IPS-20b (cell line): ENCODE measurements around the gene RFX3.

ENCODE experiments used
- H3K27ac ChIP-seq: one replicate; pipeline ENCODE4 v1.5.1; 2013; ENCODE audit warnings: low read length
- H3K27me3 ChIP-seq: 2 replicates; pipeline ENCODE4 v1.6.1; 2013; ENCODE audit warnings: mild to moderate bottlenecking, low read length, inconsistent platforms; ENCODE audit not compliant: insufficient read depth
- H3K36me3 ChIP-seq: 2 replicates; pipeline ENCODE4 v1.6.1; 2013; ENCODE audit warnings: low read depth, mild to moderate bottlenecking, inconsistent platforms, low read length, moderate library complexity; ENCODE audit not compliant: insufficient read depth
- H3K4me1 ChIP-seq: 2 replicates; pipeline ENCODE4 v1.6.1; 2013; ENCODE audit warnings: mild to moderate bottlenecking, control low read depth, inconsistent platforms, low read length, moderate library complexity; ENCODE audit not compliant: insufficient read depth
- H3K4me3 ChIP-seq: 2 replicates; pipeline ENCODE4 v1.5.1; 2013; ENCODE audit warnings: mild to moderate bottlenecking, low read length, inconsistent platforms
- H3K9ac ChIP-seq: 2 replicates; pipeline ENCODE4 v1.6.1; 2013; ENCODE audit warnings: low read depth, mild to moderate bottlenecking, inconsistent platforms, low read length, moderate library complexity
- H3K9me3 ChIP-seq: 2 replicates; pipeline ENCODE4 v1.6.1; 2013; ENCODE audit warnings: mild to moderate bottlenecking, low read depth, low read length, inconsistent platforms; ENCODE audit not compliant: insufficient read depth

The RFX3 gene

DNA sequence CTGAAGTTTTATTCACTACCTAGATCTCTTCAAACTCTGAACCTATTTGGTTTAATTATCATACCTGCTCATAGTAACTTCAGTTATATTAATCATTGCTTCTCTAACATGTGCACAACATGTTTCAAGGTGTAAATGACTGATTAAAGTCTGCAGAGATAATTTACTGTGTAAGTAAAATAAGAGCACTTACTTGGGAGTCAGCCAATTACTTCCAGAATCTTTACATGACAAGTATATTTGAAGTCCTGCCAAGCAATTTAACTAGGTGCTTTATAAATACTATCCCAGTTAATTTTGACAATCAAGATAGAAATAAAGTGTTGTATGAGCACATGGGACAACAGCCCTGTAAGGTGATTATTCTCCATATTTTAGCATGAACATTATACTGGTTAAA lies 109.9 kb downstream of the RFX3 start:
- H3K4me3 ChIP-seq, result no peak overlapping the region

DNA sequence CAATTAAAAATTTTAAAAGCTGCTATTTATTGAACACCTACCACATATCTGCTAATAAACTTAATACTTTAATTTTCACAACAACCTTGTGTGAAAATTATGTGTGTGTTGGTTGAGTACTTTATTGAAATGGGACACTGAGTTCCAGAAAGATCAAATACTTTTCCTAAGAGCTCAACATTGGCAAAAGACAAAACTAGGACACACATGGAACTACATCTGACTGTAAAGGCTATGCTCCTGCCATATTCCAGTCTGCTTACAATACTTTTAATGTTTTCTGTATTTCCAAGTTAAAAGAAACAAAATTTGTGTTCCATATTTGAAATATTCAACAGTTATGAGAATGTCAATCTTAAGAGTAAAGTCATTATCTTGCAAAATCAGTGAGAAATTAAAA lies 111.8 kb downstream of the RFX3 start:
- H3K27ac ChIP-seq, result no peak overlapping the region
- no peaks in the 10 kb centered on the region for H3K36me3 ChIP-seq
- H3K4me3 ChIP-seq, result no peak overlapping the region
- H3K4me1 ChIP-seq, result no peaks in the 10 kb centered on the region
- H3K9ac ChIP-seq, result no peak overlapping the region
- H3K27me3 ChIP-seq, result no peaks in the 10 kb centered on the region
- H3K9me3 ChIP-seq, result no peaks in the 10 kb centered on the region

More for the DNA sequence above, 109.9 kb downstream of the RFX3 start:
- no peak overlapping the region for H3K27ac ChIP-seq
- H3K36me3 ChIP-seq, result no peaks in the 10 kb centered on the region
- no peaks in the 10 kb centered on the region for H3K27me3 ChIP-seq
- no peak overlapping the region for H3K9ac ChIP-seq
- H3K9me3 ChIP-seq, result no peaks in the 10 kb centered on the region
- H3K4me1 ChIP-seq, result no peaks in the 10 kb centered on the region

DNA sequence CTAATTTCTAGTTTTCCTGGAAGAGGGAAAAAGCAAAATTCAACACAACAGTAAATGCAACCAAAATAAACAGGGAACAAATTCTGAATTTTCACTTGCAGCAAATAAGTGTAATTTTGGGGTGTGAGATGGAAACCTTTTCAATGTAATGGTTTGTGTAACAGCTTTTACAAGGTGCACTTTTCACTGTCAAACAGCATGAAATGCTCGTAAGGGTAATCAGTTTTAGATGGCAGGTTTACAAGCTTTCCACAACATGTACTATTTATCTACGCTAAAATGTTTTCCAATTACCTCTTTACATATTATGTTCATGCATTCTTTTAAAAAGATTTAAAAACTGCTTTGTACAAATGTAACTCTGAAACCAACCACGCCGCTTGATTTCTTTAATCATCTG lies 115.3 kb downstream of the RFX3 start:
- no peaks in the 10 kb centered on the region for H3K27me3 ChIP-seq
- no peak overlapping the region for H3K9ac ChIP-seq
- H3K4me3 ChIP-seq, result no peak overlapping the region
- H3K9me3 ChIP-seq, result no peaks in the 10 kb centered on the region
- no peak overlapping the region for H3K27ac ChIP-seq
- H3K36me3 ChIP-seq, result no peaks in the 10 kb centered on the region
- H3K4me1 ChIP-seq, result no peaks in the 10 kb centered on the region

DNA sequence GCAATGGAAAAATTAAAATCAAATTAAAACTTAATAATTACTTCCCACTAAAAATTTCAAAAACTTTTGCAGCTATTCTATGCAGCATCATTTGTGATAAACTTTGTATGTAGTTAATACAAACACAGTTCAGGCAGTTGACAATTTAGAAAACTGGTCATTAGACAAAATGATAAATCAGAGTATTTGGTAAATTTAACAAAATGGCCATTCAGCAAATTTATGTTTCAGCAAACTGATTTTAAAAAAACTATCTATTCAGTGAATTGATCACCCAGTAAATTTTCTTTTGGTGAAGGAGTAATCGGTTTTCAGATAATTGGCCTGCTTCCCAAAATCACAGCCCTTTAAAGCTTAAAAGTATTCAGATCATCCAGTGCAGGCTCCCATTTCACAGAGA lies 116.3 kb downstream of the RFX3 start:
- Histone ChIP-seq H3K27ac (no peak overlapping the region), H3K9me3 (no peaks in the 10 kb centered on the region), H3K4me3 (no peak overlapping the region)

DNA sequence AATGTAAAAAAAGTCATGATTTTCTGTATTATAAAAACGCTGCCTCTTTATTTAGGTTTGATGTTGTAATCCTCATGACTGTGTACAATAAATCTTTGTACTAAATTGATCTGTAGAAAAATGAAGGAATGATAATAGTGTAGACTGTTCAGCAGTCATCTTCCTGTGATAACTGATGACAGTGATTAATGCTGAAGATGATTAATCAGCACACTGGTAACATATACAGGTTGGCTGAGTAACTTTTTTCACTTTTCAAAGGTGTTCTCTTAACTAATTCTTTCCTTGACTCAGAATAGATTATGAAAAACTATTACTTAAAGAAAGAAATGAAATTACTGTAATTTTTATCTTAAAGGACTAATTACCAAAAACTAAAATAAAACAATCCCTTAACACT lies 122.5 kb downstream of the RFX3 start:
- Histone ChIP-seq H3K9ac (no peak overlapping the region), H3K9me3 (no peaks in the 10 kb centered on the region), H3K36me3 (no peaks in the 10 kb centered on the region), H3K4me1 (peaks cover 12% of the 10 kb centered on the region; the same call in 1 of the 2 replicates), H3K27me3 (no peaks in the 10 kb centered on the region), H3K27ac (no peak overlapping the region), H3K4me3 (no peak overlapping the region)

More for the DNA sequence above, 116.3 kb downstream of the RFX3 start:
- no peaks in the 10 kb centered on the region for H3K36me3 ChIP-seq
- H3K27me3 ChIP-seq, result no peaks in the 10 kb centered on the region
- H3K4me1 ChIP-seq, result no peaks in the 10 kb centered on the region
- no peak overlapping the region for H3K9ac ChIP-seq

DNA sequence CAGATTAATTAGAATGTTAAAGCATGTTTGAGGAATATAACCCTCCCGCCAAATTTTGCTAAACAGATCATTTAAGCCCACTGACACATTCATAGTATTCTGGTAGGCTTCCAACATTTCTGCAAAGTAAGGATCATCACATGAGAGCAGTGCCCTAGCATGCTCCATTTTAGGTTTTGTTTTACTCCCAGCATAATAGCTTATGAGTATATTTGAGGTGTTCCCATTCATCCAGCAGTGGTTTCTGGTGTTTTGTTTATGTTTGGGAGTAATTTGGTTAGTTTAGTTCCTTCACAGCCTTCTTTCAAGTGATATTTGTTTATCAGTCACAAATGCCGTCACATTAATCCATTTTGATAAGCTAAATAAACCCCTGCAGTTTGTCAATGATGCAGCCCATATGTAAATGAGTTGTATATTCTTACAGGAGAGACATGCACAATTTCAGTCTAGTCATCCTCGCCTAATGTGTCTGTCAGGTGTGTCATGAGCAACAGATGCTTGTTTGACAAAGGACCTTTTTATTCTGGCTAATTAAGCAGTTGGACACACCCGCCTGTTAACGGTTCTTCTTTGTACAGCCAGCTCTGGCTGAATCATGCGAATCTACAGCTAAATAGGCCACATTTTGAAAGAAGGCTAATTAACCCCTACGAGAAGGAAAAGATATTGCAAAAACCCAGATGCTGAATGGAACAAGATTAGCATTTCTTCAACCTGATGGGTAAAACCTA lies 124.4 kb downstream of the RFX3 start:
- Histone ChIP-seq H3K27ac (no peak overlapping the region), H3K36me3 (no peaks in the 10 kb centered on the region), H3K9me3 (no peaks in the 10 kb centered on the region), H3K9ac (no peak overlapping the region), H3K27me3 (no peaks in the 10 kb centered on the region), H3K4me1 (peaks cover 23% of the 10 kb centered on the region; the same call in 1 of the 2 replicates), H3K4me3 (no peak overlapping the region)

DNA sequence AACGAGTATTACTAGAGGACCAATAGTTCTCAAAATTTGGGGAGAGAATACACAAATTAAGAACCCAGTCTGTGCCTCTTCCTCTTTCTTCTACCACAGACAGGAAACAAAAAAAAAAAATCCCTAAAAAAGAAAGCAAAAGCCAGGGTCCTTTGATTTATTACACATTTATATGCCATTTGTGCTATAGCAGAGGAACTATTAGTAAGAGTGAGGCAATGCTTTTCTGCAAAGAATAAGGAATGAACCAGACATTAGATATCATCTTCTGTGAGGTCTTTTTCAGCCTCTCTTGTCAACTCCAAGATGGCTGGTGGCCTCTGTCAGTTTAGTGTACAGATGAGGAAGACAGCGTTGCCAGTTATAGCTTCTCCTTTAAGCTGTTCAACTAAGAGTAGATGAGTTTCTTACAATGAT lies 127.6 kb downstream of the RFX3 start:
- peaks cover 23% of the 10 kb centered on the region; the same call in 1 of the 2 replicates for H3K4me1 ChIP-seq
- H3K27me3 ChIP-seq, result no peaks in the 10 kb centered on the region
- no peak overlapping the region for H3K4me3 ChIP-seq
- H3K9ac ChIP-seq, result no peak overlapping the region
- no peaks in the 10 kb centered on the region for H3K9me3 ChIP-seq
- no peak overlapping the region for H3K27ac ChIP-seq
- H3K36me3 ChIP-seq, result no peaks in the 10 kb centered on the region; the same call in 1 of the 2 replicates

DNA sequence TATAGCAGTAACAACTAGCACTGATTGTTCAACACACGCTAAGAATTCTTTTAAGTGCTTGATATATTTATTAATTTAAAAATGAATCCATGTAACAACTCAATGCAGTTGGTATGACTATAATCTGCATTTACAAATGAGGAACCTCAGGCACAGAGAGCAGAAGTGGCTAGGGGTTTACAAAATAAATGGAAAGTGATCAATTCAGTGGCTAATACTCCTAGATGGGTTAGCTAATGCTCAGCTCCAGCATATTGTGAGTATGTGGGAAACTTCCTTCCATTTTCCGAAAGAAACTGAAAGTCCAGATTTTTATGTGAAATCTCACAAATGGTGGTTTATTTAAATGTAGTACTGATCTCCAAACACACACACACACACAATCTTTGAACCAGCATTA lies 128.0 kb downstream of the RFX3 start:
- Histone ChIP-seq H3K27me3 (no peaks in the 10 kb centered on the region), H3K4me1 (peaks cover 23% of the 10 kb centered on the region; the same call in 1 of the 2 replicates), H3K27ac (no peak overlapping the region), H3K9ac (no peak overlapping the region), H3K36me3 (no peaks in the 10 kb centered on the region; the same call in 1 of the 2 replicates), H3K9me3 (no peaks in the 10 kb centered on the region), H3K4me3 (no peak overlapping the region)

DNA sequence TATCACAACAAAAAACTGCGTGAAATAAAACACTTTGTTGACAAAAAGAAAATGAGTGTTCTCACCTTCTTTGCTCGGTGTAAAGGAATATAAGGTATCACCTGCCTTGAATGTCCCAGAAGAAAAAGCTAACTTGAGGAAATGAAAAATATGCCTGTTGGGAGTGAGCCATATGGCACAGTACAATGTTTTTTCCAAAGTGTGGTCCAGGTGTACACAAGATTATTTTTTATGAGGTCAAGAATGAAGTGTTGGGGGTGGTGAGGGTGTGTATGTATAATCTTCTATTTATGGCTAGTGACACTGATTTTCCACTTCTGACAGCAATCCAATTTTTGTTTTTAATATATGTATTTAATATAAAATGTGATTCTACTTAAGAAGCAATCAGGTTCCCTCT lies 134.4 kb downstream of the RFX3 start:
- peaks cover 18% of the 10 kb centered on the region for H3K36me3 ChIP-seq
- no peak overlapping the region for H3K9ac ChIP-seq
- no peak overlapping the region for H3K27ac ChIP-seq
- H3K4me3 ChIP-seq, result no peak overlapping the region
- H3K27me3 ChIP-seq, result no peaks in the 10 kb centered on the region
- H3K4me1 ChIP-seq, result no peaks in the 10 kb centered on the region
- no peaks in the 10 kb centered on the region for H3K9me3 ChIP-seq

DNA sequence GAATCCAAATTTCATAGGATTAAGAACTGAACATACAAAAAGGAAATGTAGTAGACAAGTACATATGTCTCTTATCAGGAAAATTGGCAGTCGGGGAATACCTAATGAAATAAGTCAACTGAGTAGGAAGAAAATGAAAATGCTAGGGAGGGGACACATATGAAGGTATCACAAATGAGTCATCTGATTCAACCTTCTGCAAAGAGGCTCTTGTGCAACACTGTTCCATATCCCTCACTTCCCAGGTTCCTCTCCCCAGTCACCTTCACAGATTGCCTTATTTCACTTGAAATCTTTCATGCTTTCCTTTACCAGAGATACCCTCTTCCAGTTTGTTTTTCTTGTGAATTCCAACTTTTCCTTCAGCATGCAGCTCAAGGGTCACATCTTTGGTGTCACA lies 139.0 kb downstream of the RFX3 start:
- Histone ChIP-seq H3K9ac (no peak overlapping the region), H3K27me3 (no peaks in the 10 kb centered on the region), H3K27ac (no peak overlapping the region), H3K4me1 (no peaks in the 10 kb centered on the region), H3K36me3 (peaks cover 18% of the 10 kb centered on the region; the same call in 1 of the 2 replicates), H3K9me3 (no peaks in the 10 kb centered on the region), H3K4me3 (no peak overlapping the region)

DNA sequence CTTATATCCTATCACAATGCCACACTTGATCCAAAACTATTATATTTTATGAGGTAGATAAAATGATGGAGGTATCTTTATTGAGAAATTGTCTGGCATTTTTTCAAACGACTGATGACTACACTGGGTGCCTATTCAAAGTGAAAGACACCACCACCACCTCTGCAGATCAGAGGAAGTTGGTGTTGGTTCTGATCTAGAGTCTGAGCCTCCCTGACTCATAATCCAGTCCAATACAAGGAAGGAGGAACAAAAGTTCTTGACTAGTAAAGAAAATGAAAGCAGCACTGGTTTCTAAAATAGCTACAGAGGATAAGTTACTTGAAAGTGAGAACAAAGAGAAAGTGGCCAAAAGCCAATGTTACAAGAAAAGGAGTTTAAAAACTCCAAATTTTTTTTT lies 139.9 kb downstream of the RFX3 start:
- H3K9ac ChIP-seq, result no peak overlapping the region
- no peaks in the 10 kb centered on the region for H3K4me1 ChIP-seq
- no peaks in the 10 kb centered on the region for H3K27me3 ChIP-seq
- no peak overlapping the region for H3K27ac ChIP-seq
- peaks cover 12% of the 10 kb centered on the region; the same call in 1 of the 2 replicates for H3K36me3 ChIP-seq
- H3K9me3 ChIP-seq, result no peaks in the 10 kb centered on the region
- no peak overlapping the region for H3K4me3 ChIP-seq

DNA sequence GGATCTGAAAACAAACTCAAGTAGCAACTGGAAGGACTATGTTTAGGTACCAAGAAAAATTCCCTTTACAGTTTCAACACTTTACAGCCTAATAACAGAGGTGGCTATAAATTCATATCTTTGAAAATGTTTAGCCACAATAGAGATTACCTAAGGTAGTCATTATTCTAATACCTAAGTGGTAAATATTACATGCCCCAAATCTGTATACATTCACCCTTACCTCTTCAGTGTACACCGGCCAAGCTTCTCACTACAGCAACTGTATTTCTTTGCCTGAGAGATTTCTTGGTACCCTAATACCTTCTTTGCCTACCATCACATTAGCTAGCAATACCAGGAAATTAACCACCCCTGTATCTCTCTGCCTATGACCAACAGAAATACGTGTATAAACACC lies 154.0 kb downstream of the RFX3 start:
- no peak overlapping the region for H3K27ac ChIP-seq
- H3K9me3 ChIP-seq, result no peaks in the 10 kb centered on the region
- no peak overlapping the region for H3K9ac ChIP-seq
- no peak overlapping the region for H3K4me3 ChIP-seq
- H3K4me1 ChIP-seq, result no peaks in the 10 kb centered on the region; the same call in 1 of the 2 replicates
- H3K27me3 ChIP-seq, result no peaks in the 10 kb centered on the region
- H3K36me3 ChIP-seq, result no peaks in the 10 kb centered on the region
